ENCODE measurements around the gene NEIL1. TPM values are rescaled to one million over a fixed set of nuclear protein-coding genes. Genes with fewer than 3 reads are reported as not detected.

Gene NEIL1
- total and polyA plus RNA-seq, 2 of the 8 experiments (the other 6 are each of a cell fraction or from before 2014, with no cell fraction given) = 10.4 to 10.9 TPM

DNA sequence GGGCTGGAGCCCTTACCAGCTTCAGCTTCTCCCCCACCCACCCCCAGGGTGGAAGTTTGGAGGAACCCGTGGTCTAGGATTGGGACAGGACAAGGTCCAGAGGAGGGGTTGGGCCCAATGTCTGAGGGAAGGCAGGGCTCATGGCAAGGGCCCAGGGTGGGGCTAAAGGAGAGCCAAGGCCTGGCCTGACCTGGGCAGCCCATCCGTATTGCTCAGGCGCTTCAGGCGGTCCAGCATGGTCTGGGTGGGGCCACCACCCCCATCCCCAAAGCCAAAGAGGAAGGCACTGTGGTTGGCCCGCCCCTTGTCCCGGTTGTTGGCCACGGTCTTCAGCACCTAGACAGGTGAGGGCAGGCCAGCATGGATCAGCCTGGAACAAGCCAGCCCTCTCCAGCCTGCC, 14.0 kb downstream of the NEIL1 start (continued):
- TF ChIP-seq SAP30 (IDR thresholded peaks at IDR 0.05; ENCODE audit: insufficient read depth, insufficient replicate concordance, low read length) = no peak
- TF ChIP-seq CEBPB (IDR thresholded peaks at IDR 0.05; ENCODE audit: low read depth, low read length) = no peak
- TF ChIP-seq RFX5 (IDR thresholded peaks at IDR 0.05; ENCODE audit: borderline replicate concordance, low read depth, low read length) = no peak
- no peak for TF ChIP-seq KDM5A (IDR thresholded peaks at IDR 0.05; ENCODE audit: low read length)
- no peak for TF ChIP-seq SP4 (IDR thresholded peaks at IDR 0.05; ENCODE audit: low read length)
- TF ChIP-seq FOSL1 (IDR thresholded peaks at IDR 0.05; ENCODE audit: insufficient read depth, low read depth, low read length) = no peak
- no peak for TF ChIP-seq TBP (IDR thresholded peaks at IDR 0.05; ENCODE audit: low read depth, low read length)
- TF ChIP-seq CBX5 (IDR thresholded peaks at IDR 0.05; ENCODE audit: low read depth, low read length) = no peak
- no peak for TF ChIP-seq ATF2 (IDR thresholded peaks at IDR 0.05; ENCODE audit: low read length)
- no peak for TF ChIP-seq EGR1 (IDR thresholded peaks at IDR 0.05; ENCODE audit: borderline replicate concordance, low read depth, low read length)
